ENCODE results near the gene OR56A5. TPM values are rescaled to one million over a fixed set of nuclear protein-coding genes. Genes with fewer than 3 reads are reported as not detected.

The OR56A5 gene, protein sequence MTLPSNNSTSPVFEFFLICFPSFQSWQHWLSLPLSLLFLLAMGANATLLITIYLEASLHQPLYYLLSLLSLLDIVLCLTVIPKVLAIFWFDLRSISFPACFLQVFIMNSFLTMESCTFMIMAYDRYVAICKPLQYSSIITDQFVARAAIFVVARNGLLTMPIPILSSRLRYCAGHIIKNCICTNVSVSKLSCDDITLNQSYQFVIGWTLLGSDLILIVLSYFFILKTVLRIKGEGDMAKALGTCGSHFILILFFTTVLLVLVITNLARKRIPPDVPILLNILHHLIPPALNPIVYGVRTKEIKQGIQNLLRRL
- not detected in 2 replicates for total RNA-seq

DNA sequence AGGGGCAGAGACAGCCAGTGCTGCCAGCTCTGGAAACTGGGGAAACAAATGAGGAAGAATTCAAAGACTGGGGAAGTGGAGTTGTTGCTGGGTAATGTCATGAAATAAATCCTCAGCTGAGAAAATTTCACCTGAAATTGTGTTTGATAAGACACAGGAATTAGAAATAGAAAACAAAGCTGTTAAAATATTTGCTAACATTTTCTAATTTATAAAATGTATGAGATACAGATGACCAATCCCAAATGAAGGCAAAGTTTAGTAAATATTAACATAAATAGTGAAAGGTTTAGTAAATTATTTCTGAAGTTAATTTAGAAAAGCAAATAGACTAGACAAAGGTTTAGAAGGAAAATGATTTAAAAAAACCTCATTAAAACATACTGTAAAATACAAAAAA lies at the start of gene OR56A5:
Gene OR56A5 (minus strand): TSS at position 101 of the 400 bp plus-strand sequence. CDS start 0 bp downstream, at position 101.

GRCh38 chr11:6006846-6007245 lies 38.6 kb upstream of the OR56A5 start, which contains the start of gene OR56A4:
Gene OR56A4, minus strand, starts transcription at chr11:6006946. Its CDS starts 3,954 bp downstream, at chr11:6002992.

DNA sequence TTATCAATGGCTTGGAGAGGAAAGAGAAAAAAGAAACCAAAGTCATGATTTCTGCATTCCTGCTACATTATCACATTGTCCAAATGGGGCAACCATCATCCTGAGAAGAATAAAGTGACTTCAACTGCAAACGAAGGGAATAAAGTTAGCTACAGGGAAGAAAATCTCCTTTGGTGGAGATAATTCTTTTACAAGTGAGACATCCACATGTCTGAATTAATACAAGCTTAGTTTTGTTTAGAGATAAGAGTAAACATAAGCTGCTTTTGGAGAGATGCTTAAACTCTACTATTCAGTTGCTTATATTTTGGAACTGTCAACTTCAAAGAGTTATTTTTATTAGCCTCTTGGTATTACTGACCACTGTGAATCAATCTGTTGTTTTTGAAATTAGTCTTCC lies 18.6 kb upstream of the OR56A5 start, which contains the start of gene OR52L1:
Gene OR52L1 (minus strand): TSS at position 101 of the 400 bp plus-strand sequence. CDS start 55 bp downstream, at position 46.

DNA sequence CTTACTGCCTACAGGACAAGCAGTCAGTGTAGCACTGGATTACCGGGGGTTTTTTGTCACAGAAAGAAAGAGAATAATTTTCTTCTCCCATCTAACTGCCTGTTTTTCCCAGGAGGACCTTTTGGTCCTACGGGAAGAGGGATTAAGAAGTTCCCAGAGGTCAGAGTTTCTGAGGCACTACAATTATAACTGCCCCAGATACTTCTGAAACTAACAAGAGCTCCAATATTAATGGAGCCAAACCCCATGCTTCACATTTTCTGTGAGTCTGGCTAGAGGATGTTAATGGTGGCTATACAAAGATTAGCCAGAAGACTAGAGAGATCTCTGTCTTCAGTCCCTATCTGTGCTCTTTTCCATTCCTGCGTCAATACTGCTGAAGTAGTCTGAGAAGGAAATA lies 26.3 kb downstream of the OR56A5 start, which contains the start of gene OR56A3:
Gene OR56A3 (plus strand): TSS at position 301 of the 400 bp plus-strand sequence. CDS start 5,096 bp downstream, outside the sequence.

Other genes with a start within 250 kb of the OR56A5 start
- gene OR56B1, start 232.0 kb downstream of the OR56A5 start, total RNA-seq: under 0.01 TPM in 1 of 2 replicates, not detected in the other
- 0.17 TPM in 1 of 2 replicates, not detected in the other for gene OR52N4, start 214.3 kb downstream of the OR56A5 start, total RNA-seq
- not detected in 2 replicates for gene OR52N5, start 185.1 kb downstream of the OR56A5 start, total RNA-seq
- not detected in 2 replicates for gene OR52N1, start 177.2 kb downstream of the OR56A5 start, total RNA-seq
- gene OR52N2, start 159.6 kb downstream of the OR56A5 start, total RNA-seq: not detected in 2 replicates
- gene OR52E6, start 126.6 kb downstream of the OR56A5 start, total RNA-seq: not detected in 2 replicates
- not detected in 2 replicates for gene OR52E8, start 110.8 kb downstream of the OR56A5 start, total RNA-seq
- gene OR52E4, start 87.9 kb downstream of the OR56A5 start, total RNA-seq: not detected in 2 replicates
- not detected in 2 replicates for gene OR52E5, start 75.3 kb downstream of the OR56A5 start, total RNA-seq
- not detected in 2 replicates for gene OR56A3, start 26.2 kb downstream of the OR56A5 start, total RNA-seq
- not detected in 2 replicates for gene OR52L1, start 18.5 kb upstream of the OR56A5 start, total RNA-seq
- not detected in 2 replicates for gene OR56A4, start 38.5 kb upstream of the OR56A5 start, total RNA-seq
- gene OR56A1, start 62.3 kb upstream of the OR56A5 start, total RNA-seq: under 0.01 TPM in 1 of 2 replicates, not detected in the other
- not detected in 2 replicates for gene OR56B4, start 139.2 kb upstream of the OR56A5 start, total RNA-seq
- not detected in 2 replicates for gene OR52B2, start 201.8 kb upstream of the OR56A5 start, total RNA-seq
- not detected in 2 replicates for gene OR52W1, start 230.7 kb upstream of the OR56A5 start, total RNA-seq
- not detected in 2 replicates for gene C11orf42, start 237.1 kb upstream of the OR56A5 start, total RNA-seq

Data from bronchial smooth muscle cell (primary cell).